Keratinocyte (primary cell): Measurements from ENCODE around the gene CYP46A1. TPM values are rescaled to one million over a fixed set of nuclear protein-coding genes. Genes with fewer than 3 reads are reported as not detected.

Source experiments
- DNase-seq: peaks from one replicate; pipeline ENCODE4 v3.0.0-alpha.2; 2011; ENCODE audit warnings: low read depth, missing footprints, low spot score
- FAIRE-seq: peaks from 2 replicates; lab custom pipeline; 2011; peaks lifted over from hg19 to GRCh38; lab: Jason Lieb, UNC
- H2AFZ ChIP-seq: 2 replicates; pipeline ENCODE4 v1.6.0; 2012; ENCODE audit warnings: low read length, control low read depth, inconsistent platforms; ENCODE audit not compliant: control insufficient read depth
- H3K27ac ChIP-seq: 2 replicates; pipeline ENCODE4 v1.5.1; 2011; ENCODE audit warnings: low read length; ENCODE audit not compliant: control insufficient read depth, insufficient read depth
- H3K27me3 ChIP-seq: 3 replicates; pipeline ENCODE4 v1.6.0; 2011; ENCODE audit warnings: low read length; ENCODE audit not compliant: control insufficient read depth, insufficient read depth; ENCODE audit errors: extremely low read depth
- H3K36me3 ChIP-seq, 2 experiments: 2 replicates in 1 of 2; 3 replicates in 1 of 2; pipeline ENCODE4 v1.5.1; 2011; ENCODE audit warnings: low read length in 2 of 2, mild to moderate bottlenecking in 1 of 2; ENCODE audit not compliant: control insufficient read depth in 2 of 2, insufficient read depth in 2 of 2; ENCODE audit errors: extremely low read depth in 1 of 2
- H3K4me1 ChIP-seq: 3 replicates; pipeline ENCODE4 v1.5.1; 2011; ENCODE audit warnings: low read length; ENCODE audit not compliant: control insufficient read depth, insufficient read depth; ENCODE audit errors: extremely low read depth
- H3K4me2 ChIP-seq: 3 replicates; pipeline ENCODE4 v1.6.0; 2011; ENCODE audit warnings: low read depth, low read length; ENCODE audit not compliant: control insufficient read depth, insufficient read depth; ENCODE audit errors: extremely low read depth
- H3K4me3 ChIP-seq, 3 experiments: fragments of 200-600 bp in 1 of 3; sonication (generic) in 1 of 3; 2 replicates in 2 of 3; 3 replicates in 1 of 3; pipeline ENCODE4 v1.5.1; 2011 to 2016; ENCODE audit warnings: low read length in 3 of 3, mild to moderate bottlenecking in 3 of 3, control low read depth in 2 of 3, inconsistent platforms in 1 of 3, low read depth in 1 of 3, mixed read lengths in 1 of 3, mixed run types in 1 of 3, moderate library complexity in 1 of 3; ENCODE audit not compliant: control insufficient read depth in 2 of 3, insufficient read depth in 2 of 3; ENCODE audit errors: extremely low read depth in 1 of 3
- H3K79me2 ChIP-seq: 2 replicates; pipeline ENCODE4 v1.6.0; 2012; ENCODE audit warnings: low read length; ENCODE audit not compliant: control insufficient read depth, insufficient read depth
- H3K9ac ChIP-seq: 3 replicates; pipeline ENCODE4 v1.6.0; 2011; ENCODE audit warnings: low read length; ENCODE audit not compliant: control insufficient read depth, insufficient read depth; ENCODE audit errors: extremely low read depth
- H3K9me1 ChIP-seq: 3 replicates; pipeline ENCODE4 v1.6.0; 2011; ENCODE audit warnings: low read length; ENCODE audit not compliant: control insufficient read depth, insufficient read depth; ENCODE audit errors: extremely low read depth
- H3K9me3 ChIP-seq: 2 replicates; pipeline ENCODE4 v1.5.1; 2012; ENCODE audit warnings: low read depth, low read length; ENCODE audit not compliant: control insufficient read depth
- H4K20me1 ChIP-seq: 3 replicates; pipeline ENCODE4 v1.6.0; 2011; ENCODE audit warnings: low read length; ENCODE audit not compliant: control insufficient read depth, insufficient read depth; ENCODE audit errors: extremely low read depth
- CTCF ChIP-seq, 3 experiments: IDR thresholded peaks in 1 of 3; conservative IDR thresholded peaks in 1 of 3; optimal IDR thresholded peaks in 1 of 3; 2 replicates in 2 of 3; 3 replicates in 1 of 3; pipeline versions ENCODE3 to v1.5.1; 2011; ENCODE audit warnings: low read length in 3 of 3, mild to moderate bottlenecking in 3 of 3, moderate library complexity in 2 of 3, control low read depth in 1 of 3, inconsistent platforms in 1 of 3; ENCODE audit not compliant: insufficient read depth in 2 of 3; ENCODE audit errors: extremely low read depth in 1 of 3
- EZH2 ChIP-seq: IDR thresholded peaks from one replicate; pipeline ENCODE4 v1.6.1; 2012; ENCODE audit warnings: inconsistent platforms, mild to moderate bottlenecking, low read length, moderate library complexity
- dilution Hi-C: fragments of 300-500 bp; cut with MboI; formaldehyde crosslinking; loops from one replicate; pipeline ENCODE4 v1.7.0; 2020; ENCODE audit warnings: low sequenced_read_pairs; ENCODE audit not compliant: extremely low pct_ligation_motif_present
- polyA plus RNA-seq, 5 experiments: library from polyadenylated mRNA; depleted of rRNA in 3 of 5; stranded (reverse) in 3 of 5; stranded (forward) in 1 of 5; unstranded in 1 of 5; fragments of >200 nt; gene quantifications; 1 replicate in 1 of 5; 2 replicates in 3 of 5; 3 replicates in 1 of 5; pipeline versions ENCODE4 v1.2.1 to v1.2.3, GENCODE V29; 2011 to 2012; ENCODE audit warnings: missing spikeins in 2 of 5, low read depth in 1 of 5, low replicate concordance in 1 of 5

The CYP46A1 gene
- polyA plus RNA-seq, 1 donor (not counting 4 experiments of a cell fraction or from before 2014, with no cell fraction given): 0.01 TPM

DNA sequence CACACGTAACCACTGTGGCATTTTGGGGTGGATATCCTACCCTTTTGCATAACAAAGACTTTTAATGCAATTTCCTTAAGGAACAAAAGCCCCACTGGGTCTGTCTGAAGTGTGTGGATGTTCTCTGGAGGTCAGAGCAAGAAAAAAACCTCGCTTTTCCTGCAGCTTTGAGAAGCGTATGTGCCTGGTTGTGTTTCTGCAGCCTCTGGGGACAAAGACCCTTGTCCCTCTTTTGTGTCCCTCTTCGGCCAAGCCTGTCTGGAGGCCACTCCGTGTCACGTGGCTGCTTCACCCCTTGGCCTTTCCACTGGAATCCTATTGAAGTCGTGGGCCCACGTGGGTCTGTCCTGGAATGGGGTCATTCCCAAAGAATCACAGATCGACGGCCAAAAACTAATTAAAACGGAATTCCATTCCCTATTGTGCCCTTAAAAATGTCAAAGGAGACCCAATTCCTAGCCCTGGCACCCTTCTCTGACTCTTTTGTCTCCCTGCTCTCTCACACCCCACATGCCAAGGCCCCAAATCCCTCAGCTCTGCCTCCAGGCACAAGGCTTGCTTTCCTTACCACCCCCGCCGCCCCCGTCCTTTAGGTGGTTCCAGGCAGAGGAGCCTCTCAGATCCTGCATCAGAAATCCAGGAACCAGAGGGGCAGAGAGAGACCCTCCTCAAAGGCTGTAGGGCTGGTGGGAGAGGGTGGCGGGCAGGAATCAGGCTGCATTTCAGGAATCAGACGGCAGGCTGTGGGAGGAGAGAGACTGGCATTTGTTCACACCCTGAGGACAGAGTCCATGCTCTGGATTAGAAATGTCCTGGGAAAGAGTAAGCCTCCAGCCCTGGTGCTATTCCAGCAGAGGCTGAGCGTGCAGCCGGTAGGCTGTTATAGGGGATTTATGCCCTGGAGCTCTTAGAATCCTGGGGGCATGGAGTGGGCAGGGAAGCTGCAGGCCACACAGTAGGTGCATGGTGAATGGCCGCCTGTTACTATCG is 12.6 kb upstream of the CYP46A1 start:
- Histone ChIP-seq H3K4me1 (no peaks in the 10 kb centered on the region), H3K4me3 (no peak overlapping the region), H3K79me2 (no peaks in the 10 kb centered on the region), H3K9me1 (no peaks in the 10 kb centered on the region), H3K36me3 (no peaks in the 10 kb centered on the region), H3K9ac (no peak overlapping the region), H4K20me1 (no peaks in the 10 kb centered on the region), H2AFZ (no peak overlapping the region), H3K4me2 (no peak overlapping the region), H3K9me3 (no peaks in the 10 kb centered on the region), H3K27me3 (peaks cover 45% of the 10 kb centered on the region), H3K27ac (no peak overlapping the region)
- no peak for FAIRE-seq
- TF ChIP-seq CTCF (optimal IDR thresholded peaks at IDR 0.05 in 1 of 3, IDR thresholded peaks at IDR 0.05 in 1 of 3, conservative IDR thresholded peaks at IDR 0.05 in 1 of 3; ENCODE audit: extremely low read depth in 1 of 3, insufficient read depth in 2 of 3, low read length in 3 of 3) (no peak), EZH2 (no peak)
- DNase-seq: no peak
- dilution Hi-C loops: no loop called here

DNA sequence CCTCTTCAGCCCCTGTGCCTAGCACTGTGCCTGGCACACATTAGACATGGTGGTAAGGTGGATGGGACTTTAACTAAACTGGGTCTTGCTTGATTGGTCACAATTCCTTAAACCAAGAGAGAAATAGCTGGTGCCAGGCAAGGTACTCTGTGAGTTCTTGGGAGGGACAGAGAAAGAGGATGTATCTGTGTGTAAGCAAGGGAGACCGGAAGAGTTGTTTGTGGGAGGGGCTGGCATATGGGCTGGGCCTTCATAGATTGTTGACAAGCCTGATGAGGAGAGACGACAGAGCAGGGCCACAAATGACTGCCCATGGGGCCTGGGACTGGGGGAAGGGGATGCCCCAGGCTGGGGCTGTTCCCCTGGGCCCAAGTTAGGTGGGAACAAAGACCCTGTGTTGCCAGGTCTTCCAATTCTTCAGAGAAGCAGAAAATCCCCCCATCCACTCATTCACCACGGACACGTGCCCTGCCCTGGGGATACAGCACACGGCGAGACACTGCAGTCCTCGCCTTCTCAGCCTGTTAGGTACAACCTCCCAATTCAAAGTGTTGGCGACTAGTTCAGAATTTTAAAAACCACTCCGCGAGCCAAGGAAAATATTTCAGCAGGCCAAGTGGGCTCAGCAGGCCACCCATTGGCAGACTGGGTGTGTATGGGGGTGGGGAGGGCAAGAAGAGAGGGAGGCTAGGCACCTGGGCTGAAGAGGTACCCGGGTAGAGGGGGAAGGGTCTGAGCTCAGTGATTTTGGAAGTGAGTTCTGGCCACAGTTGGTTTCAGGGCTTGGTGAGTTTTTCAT is 11.4 kb upstream of the CYP46A1 start:
- FAIRE-seq: no peak
- TF ChIP-seq CTCF (optimal IDR thresholded peaks at IDR 0.05 in 1 of 3, IDR thresholded peaks at IDR 0.05 in 1 of 3, conservative IDR thresholded peaks at IDR 0.05 in 1 of 3; ENCODE audit: extremely low read depth in 1 of 3, insufficient read depth in 2 of 3, low read length in 3 of 3): no peak
- Histone ChIP-seq H3K27ac (no peak overlapping the region), H3K27me3 (peaks cover 39% of the 10 kb centered on the region), H3K36me3 (no peaks in the 10 kb centered on the region), H3K9me1 (no peaks in the 10 kb centered on the region), H2AFZ (no peak overlapping the region), H3K79me2 (no peaks in the 10 kb centered on the region), H3K4me2 (no peak overlapping the region), H4K20me1 (no peaks in the 10 kb centered on the region), H3K9ac (no peak overlapping the region), H3K4me3 (no peak overlapping the region), H3K9me3 (peaks cover 2% of the 10 kb centered on the region), H3K4me1 (no peaks in the 10 kb centered on the region)
- dilution Hi-C loops: no loop called here
- DNase-seq: no peak
